GM10248 (cell line): ENCODE results near the gene HOXC4.
A peak's percentile ranks its signal among the peaks of the same experiment; 100 is the strongest.

Experiments
- CTCF ChIA-PET: fragments of 300-600 bp; sonication (Branson Sonifier 250); formaldehyde crosslinking; extraction: SDS; loops from one replicate; lab custom pipeline; 2021; ENCODE audit warnings: antibody characterized with exemption; lab: Yijun Ruan, JAX
- POLR2A ChIA-PET: fragments of 350-650 bp; sonication (Branson Sonifier 250); formaldehyde crosslinking; extraction: SDS; loops from one replicate; lab custom pipeline; 2020; ENCODE audit warnings: antibody characterized with exemption; lab: Yijun Ruan, JAX
- DNase-seq: peaks from one replicate; pipeline ENCODE4 v3.0.0; 2012; ENCODE audit errors: extremely low spot score
- CTCF ChIP-seq: IDR thresholded peaks from 2 replicates; pipeline ENCODE4 v1.5.1; 2012; ENCODE audit warnings: mild to moderate bottlenecking, low read depth; ENCODE audit errors: extremely low read depth, missing control alignments, control extremely low read depth

The HOXC4 gene

GRCh38 chr12:54032627-54033100 lies 21.0 kb upstream of the HOXC4 start, which contains the start of gene HOXC5:
Gene HOXC5, plus strand, starts transcription at chr12:54033050. Its CDS starts 73 bp downstream, at chr12:54033123.
- POLR2A ChIA-PET = no interaction called here
- CTCF ChIA-PET = interaction anchor here (0.6 to 10.1 kb wide), 45 partner anchors 9 to 346 kb away, joined by 3 to 214 read pairs (median 5); partner anchors contain the start of genes HOXC10, HOXC4, HOXC8 and SMUG1
- TF ChIP-seq CTCF = peak; percentile 93
- DNase-seq = peak; percentile 86

- TF ChIP-seq CTCF = no peak
- no peak for DNase-seq
- CTCF ChIA-PET = interaction anchor here (1.0 to 10.1 kb wide), 35 partner anchors 8 to 346 kb away, joined by 3 to 214 read pairs (median 6); partner anchors contain the start of genes HOXC10, HOXC4, HOXC8 and SMUG1
- POLR2A ChIA-PET = no interaction called here
Measured at GRCh38 chr12:54033106-54033979, 20.3 kb upstream of the HOXC4 start.

GRCh38 chr12:54033980-54034784 lies 19.5 kb upstream of the HOXC4 start:
- no peak for DNase-seq
- POLR2A ChIA-PET = no interaction called here
- CTCF ChIA-PET = interaction anchor here (1.8 to 10.1 kb wide), 5 partner anchors 12 to 174 kb away, joined by 5 to 139 read pairs (median 56); no protein-coding TSS in a partner anchor
- TF ChIP-seq CTCF = no peak

- ChIA-PET POLR2A (no interaction called here), CTCF (interaction anchor here (0.7 to 10.1 kb wide), 7 partner anchors 13 to 173 kb away, joined by 3 to 139 read pairs (median 16); no protein-coding TSS in a partner anchor)
- DNase-seq = no peak
- TF ChIP-seq CTCF = no peak
Measured at GRCh38 chr12:54034785-54035310, 18.8 kb upstream of the HOXC4 start.

GRCh38 chr12:54035568-54036264 lies 17.9 kb upstream of the HOXC4 start:
- DNase-seq = no peak
- POLR2A ChIA-PET = no interaction called here
- TF ChIP-seq CTCF = no peak
- CTCF ChIA-PET = interaction anchor here (0.7 to 10.1 kb wide), 7 partner anchors 13 to 172 kb away, joined by 3 to 139 read pairs (median 16); no protein-coding TSS in a partner anchor
